Fibroblast of lung (primary cell): ENCODE data around the gene KCNJ10. TPM values are rescaled to one million over a fixed set of nuclear protein-coding genes. Genes with fewer than 3 reads are reported as not detected.

Experiments used
- DNase-seq, 2 donors: peaks; one replicate each; pipeline versions ENCODE4 v3.0.0 to v3.0.0-alpha.2; 2010; ENCODE audit warnings: low read depth in 2 of 2
- H2AFZ ChIP-seq: 2 replicates; pipeline ENCODE4 v1.5.1; 2012; ENCODE audit warnings: low read length, control low read depth, inconsistent platforms
- H3K27ac ChIP-seq: 2 replicates; pipeline ENCODE4 v1.5.1; 2011; ENCODE audit warnings: low read length, control low read depth; ENCODE audit not compliant: insufficient read depth
- H3K27me3 ChIP-seq: 2 replicates; pipeline ENCODE4 v1.5.1; 2011; ENCODE audit warnings: mild to moderate bottlenecking, low read length; ENCODE audit not compliant: control insufficient read depth, insufficient read depth
- H3K36me3 ChIP-seq: 2 replicates; pipeline ENCODE4 v1.5.1; 2011; ENCODE audit warnings: low read length; ENCODE audit not compliant: control insufficient read depth, insufficient read depth
- H3K4me1 ChIP-seq: 2 replicates; pipeline ENCODE4 v1.5.1; 2011; ENCODE audit warnings: low read length; ENCODE audit not compliant: control insufficient read depth, insufficient read depth; ENCODE audit errors: extremely low read depth
- H3K4me2 ChIP-seq: 2 replicates; pipeline ENCODE4 v1.5.1; 2011; ENCODE audit warnings: low read length, control low read depth; ENCODE audit not compliant: insufficient read depth; ENCODE audit errors: extremely low read depth
- H3K4me3 ChIP-seq, 4 experiments: fragments of 200-600 bp in 1 of 4; sonication (generic) in 1 of 4; replicated peaks in 1 of 4; 2 replicates each; pipeline ENCODE4 v1.5.1; 2011 to 2016; ENCODE audit warnings: low read length in 4 of 4, low read depth in 3 of 4, mild to moderate bottlenecking in 3 of 4, control low read depth in 2 of 4, inconsistent platforms in 1 of 4, mixed read lengths in 1 of 4; ENCODE audit not compliant: insufficient read depth in 1 of 4; ENCODE audit errors: control extremely low read depth in 1 of 4
- H3K79me2 ChIP-seq: 2 replicates; pipeline ENCODE4 v1.5.1; 2012; ENCODE audit warnings: mild to moderate bottlenecking, low read length, inconsistent platforms; ENCODE audit not compliant: control insufficient read depth, insufficient read depth
- H3K9ac ChIP-seq: 2 replicates; pipeline ENCODE4 v1.5.1; 2011; ENCODE audit warnings: mild to moderate bottlenecking, low read length, control low read depth; ENCODE audit not compliant: insufficient read depth
- H3K9me3 ChIP-seq: 2 replicates; pipeline ENCODE4 v1.5.1; 2012; ENCODE audit warnings: low read depth, low read length; ENCODE audit not compliant: control insufficient read depth, insufficient read depth
- H4K20me1 ChIP-seq: 2 replicates; pipeline ENCODE4 v1.5.1; 2011; ENCODE audit warnings: low read length; ENCODE audit not compliant: control insufficient read depth, insufficient read depth; ENCODE audit errors: extremely low read depth
- CTCF ChIP-seq, 2 donors: IDR thresholded peaks in 1 of 2; conservative IDR thresholded peaks in 1 of 2; 1 replicate in 1 of 2; 2 replicates in 1 of 2; pipeline ENCODE4 v1.5.1; 2011 to 2012; ENCODE audit warnings: low read length in 2 of 2, control low read depth in 1 of 2, inconsistent platforms in 1 of 2, low read depth in 1 of 2, mild to moderate bottlenecking in 1 of 2
- EZH2 ChIP-seq: IDR thresholded peaks from 2 replicates; pipeline ENCODE4 v1.5.1; 2012; ENCODE audit warnings: low read length, control low read depth, mild to moderate bottlenecking; ENCODE audit errors: missing control alignments
- polyA plus RNA-seq, 2 donors: library from polyadenylated mRNA; depleted of rRNA in 1 of 2; stranded (reverse) in 1 of 2; unstranded in 1 of 2; fragments of >200 nt; gene quantifications; 2 replicates each; pipeline ENCODE4 v1.2.1, GENCODE V29; 2011 to 2012; ENCODE audit warnings: missing spikeins in 1 of 2
- total RNA-seq: library from RNA; depleted of rRNA; stranded (reverse); fragments of >200 nt; gene quantifications from 2 replicates; pipeline ENCODE4 v1.2.1, GENCODE V29; 2014

KCNJ10 gene
- total and polyA plus RNA-seq, 2 donors (not counting 1 experiment from before 2014, with no cell fraction given), result not detected

- Histone ChIP-seq H3K27me3 (peaks cover 34% of the 10 kb centered on the region), H3K4me3 (no peak overlapping the region), H3K4me1 (no peaks in the 10 kb centered on the region), H3K79me2 (no peaks in the 10 kb centered on the region), H3K27ac (no peak overlapping the region), H4K20me1 (no peaks in the 10 kb centered on the region), H3K4me2 (no peak overlapping the region), H3K9me3 (no peaks in the 10 kb centered on the region), H2AFZ (no peak overlapping the region), H3K36me3 (no peaks in the 10 kb centered on the region), H3K9ac (no peak overlapping the region)
- DNase-seq, result peak in 1 of 2 donors; percentile 18
- TF ChIP-seq CTCF (conservative IDR thresholded peaks at IDR 0.05 in 1 of 2, IDR thresholded peaks at IDR 0.05 in 1 of 2; ENCODE audit: low read depth in 1 of 2, low read length in 2 of 2), result peak; percentile 59 to 75
- no peak for TF ChIP-seq EZH2
These were observed 8.7 kb upstream of the KCNJ10 start for GRCh38 chr1:160078512-160079195.

- Histone ChIP-seq H3K36me3 (no peaks in the 10 kb centered on the region), H3K27me3 (peaks cover 27% of the 10 kb centered on the region), H3K4me1 (no peaks in the 10 kb centered on the region), H2AFZ (no peak overlapping the region), H3K9ac (no peak overlapping the region), H3K4me2 (no peak overlapping the region), H4K20me1 (no peaks in the 10 kb centered on the region), H3K9me3 (no peaks in the 10 kb centered on the region), H3K4me3 (no peak overlapping the region), H3K27ac (no peak overlapping the region), H3K79me2 (no peaks in the 10 kb centered on the region)
- DNase-seq, result no peak
- no peak for TF ChIP-seq CTCF (conservative IDR thresholded peaks at IDR 0.05 in 1 of 2, IDR thresholded peaks at IDR 0.05 in 1 of 2; ENCODE audit: low read depth in 1 of 2, low read length in 2 of 2)
- TF ChIP-seq EZH2, result no peak
These were observed 7.5 kb upstream of the KCNJ10 start for GRCh38 chr1:160077486-160077885.

- no peaks in the 10 kb centered on the region for H4K20me1 ChIP-seq
- no peak for TF ChIP-seq CTCF (conservative IDR thresholded peaks at IDR 0.05 in 1 of 2, IDR thresholded peaks at IDR 0.05 in 1 of 2; ENCODE audit: low read depth in 1 of 2, low read length in 2 of 2)
- no peak for TF ChIP-seq EZH2
- no peaks in the 10 kb centered on the region for H3K9me3 ChIP-seq
- H3K4me3 ChIP-seq, result no peak overlapping the region
- no peaks in the 10 kb centered on the region for H3K79me2 ChIP-seq
- H3K4me2 ChIP-seq, result no peak overlapping the region
- peak in 1 of 2 donors; percentile 45 for DNase-seq
- H3K36me3 ChIP-seq, result no peaks in the 10 kb centered on the region
- H3K27ac ChIP-seq, result no peak overlapping the region
- peaks cover 25% of the 10 kb centered on the region for H3K27me3 ChIP-seq
- H3K9ac ChIP-seq, result no peak overlapping the region
- no peak overlapping the region for H2AFZ ChIP-seq
- H3K4me1 ChIP-seq, result no peaks in the 10 kb centered on the region
These were observed 6.3 kb upstream of the KCNJ10 start for GRCh38 chr1:160076295-160076694.
